Glomerular visceral epithelial cell (primary cell): Measurements from ENCODE around the gene ADCY2.

Experiments
- DNase-seq: peaks from one replicate; pipeline ENCODE4 v3.0.0-alpha.2; 2016; ENCODE audit errors: extremely low spot score

Gene ADCY2

DNA sequence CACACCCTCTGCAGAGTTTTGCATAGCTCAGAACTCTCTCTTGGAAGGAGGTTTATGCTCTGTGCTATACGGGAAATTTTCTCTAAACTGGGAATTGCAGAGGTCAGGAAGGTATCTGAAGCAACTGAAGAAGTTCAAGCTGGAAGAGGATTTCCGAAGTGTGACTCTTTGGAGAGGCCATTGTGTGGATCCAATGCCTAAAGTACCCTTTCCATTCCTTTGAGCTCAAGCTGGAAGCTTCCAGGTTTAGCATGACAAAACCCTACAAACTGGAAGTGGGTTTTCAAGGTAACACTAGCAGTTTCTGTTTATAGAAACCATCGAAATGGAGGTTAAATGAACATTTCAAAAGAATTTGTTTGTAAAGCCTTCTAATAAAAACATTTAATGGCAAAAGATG is 267.9 kb downstream of the ADCY2 start:
- no peak for DNase-seq

DNA sequence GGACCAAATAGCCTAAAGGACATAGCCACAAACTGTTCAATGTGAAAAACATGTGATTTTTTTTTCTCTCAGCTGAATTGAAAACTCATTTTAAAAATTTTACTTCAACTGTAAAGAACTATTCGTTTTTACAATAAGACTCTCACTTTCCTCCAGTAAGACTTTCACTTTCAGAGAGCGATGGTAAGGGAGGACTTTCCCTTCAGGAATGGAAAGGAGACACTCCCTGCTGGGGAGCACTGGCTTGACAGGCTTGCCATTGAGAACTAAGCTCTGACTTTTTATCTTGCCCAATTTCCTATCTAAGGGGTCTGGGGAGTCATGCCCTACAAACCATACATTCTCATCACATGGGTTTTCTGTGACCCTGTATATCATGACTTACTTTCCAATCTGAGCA is 268.3 kb downstream of the ADCY2 start:
- no peak for DNase-seq

DNA sequence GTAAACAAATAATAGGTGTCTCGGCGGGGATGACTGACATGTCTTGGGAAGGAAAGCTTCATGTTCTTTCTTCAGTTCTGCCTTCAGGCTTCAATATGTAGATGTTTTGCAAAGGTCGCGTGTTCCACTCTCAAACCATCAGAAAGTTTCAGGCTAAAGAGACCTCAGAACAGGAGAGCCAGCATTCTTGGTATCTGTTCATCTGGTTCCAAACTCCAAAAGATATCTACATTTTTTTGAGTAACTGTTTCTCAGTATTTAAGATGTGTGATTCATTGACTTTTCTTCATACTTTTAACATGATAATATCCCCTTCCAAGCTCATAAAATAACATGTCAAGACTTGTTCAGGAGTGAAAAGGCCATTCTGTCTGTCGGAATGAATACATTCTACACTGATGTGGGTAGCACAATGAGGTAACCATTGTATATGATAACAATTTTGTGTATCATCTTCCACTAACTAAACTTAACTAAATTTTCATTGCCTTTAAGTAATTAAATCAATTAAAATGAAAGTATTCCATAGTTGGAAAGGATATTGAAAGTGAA is 271.4 kb downstream of the ADCY2 start:
- DNase-seq: no peak

DNA sequence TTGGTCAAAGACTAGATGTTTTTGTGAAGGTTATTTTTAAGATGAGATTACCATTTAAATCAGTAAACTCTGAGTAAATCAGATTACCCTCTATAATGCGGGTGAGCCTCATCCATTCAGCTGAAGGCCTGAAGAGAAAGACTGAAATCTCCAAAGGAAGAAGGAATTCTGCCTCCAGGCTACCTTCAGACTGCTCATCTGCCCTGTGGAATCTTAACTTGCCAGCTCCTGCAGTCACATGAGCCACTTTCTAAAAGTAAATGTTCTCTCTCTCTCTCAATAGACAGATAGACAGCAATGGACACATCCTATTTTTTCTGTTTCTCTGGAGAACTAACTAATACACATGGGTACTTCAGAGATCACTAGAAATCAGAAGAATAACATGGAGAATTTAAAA is 272.2 kb downstream of the ADCY2 start:
- DNase-seq: no peak

DNA sequence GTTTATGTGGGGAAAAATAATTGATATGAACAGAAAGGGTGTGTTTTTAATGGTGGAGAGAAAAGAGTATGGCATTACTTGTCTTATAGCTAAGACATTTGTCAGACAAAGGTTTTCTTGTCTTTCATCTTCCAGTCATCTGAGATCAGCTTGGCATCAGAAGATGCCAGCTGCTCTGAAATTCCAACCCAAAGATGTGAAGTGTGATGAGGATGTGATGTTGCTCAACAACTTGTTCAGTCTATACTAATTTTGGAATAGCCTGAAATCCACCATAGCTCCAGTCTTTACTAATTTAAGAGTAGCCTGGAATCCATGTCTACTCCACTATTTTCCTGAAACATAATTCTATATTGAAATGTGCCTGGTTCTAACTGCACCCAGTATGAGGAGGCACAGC is 272.7 kb downstream of the ADCY2 start:
- no peak for DNase-seq

DNA sequence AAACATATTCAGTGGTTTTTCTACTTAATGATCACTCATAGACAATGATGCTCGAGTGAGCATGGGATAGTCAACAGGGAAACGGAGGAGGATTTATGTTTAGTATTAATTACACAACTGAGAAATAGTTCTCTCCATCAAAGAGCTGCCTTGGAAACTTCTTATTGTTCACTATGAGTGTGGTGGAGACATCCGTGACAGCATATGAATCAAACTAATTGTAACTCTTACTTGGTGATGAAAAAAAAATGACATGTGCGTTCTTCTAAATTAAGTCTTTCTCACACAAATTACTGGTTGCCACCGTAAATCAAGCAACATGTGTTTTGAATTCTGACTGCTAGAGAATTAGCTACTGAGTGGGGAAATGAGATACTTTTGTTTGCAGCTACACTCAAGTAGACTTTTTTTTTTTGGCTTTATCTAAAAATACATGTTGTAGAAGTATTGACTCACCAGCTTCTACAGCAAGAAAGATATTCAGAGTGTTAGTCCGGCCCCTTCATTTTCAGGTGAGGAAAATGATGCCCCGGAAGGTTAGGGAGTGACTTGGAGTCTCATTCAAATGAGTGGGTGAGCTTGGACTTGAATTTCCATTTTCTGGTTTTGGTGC is 275.5 kb downstream of the ADCY2 start:
- DNase-seq: no peak

DNA sequence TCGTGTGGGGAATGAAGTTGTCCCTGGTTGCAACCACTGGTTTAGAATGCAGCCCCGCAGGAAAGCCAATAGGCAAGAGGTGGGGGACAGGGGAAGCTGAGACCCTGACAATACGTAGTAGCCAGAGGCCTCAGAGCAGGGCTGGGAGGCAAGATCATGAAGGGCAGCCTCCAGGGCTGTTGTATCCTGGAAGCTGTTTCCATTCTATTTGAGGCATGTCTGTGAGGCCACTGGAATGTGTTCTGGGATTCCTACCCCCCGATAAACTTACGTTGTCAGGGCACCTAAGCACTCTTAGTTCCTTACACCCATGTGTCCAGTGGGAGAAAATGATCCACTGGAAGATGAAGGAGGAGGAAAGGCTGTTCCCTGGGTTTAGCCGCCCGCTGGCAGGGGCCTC is 277.7 kb downstream of the ADCY2 start:
- no peak for DNase-seq

DNA sequence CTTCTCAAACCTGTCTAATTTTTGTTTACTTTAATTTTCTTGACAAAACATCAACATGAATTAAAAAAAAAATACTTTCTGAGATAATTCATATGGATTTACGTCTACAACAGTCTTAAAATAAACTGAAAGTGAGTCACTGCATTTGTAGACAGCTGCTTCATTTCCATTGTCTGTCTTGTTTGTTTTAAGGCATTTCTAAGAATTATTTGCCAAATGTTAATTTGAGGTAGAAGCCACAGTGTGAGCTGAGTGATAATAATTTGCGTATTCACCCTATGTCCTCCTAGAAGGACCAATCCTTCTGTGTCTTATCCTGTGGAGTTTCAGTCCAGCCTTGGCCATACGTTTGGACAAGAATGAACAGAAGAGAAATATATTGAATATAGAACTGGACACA is 280.5 kb downstream of the ADCY2 start:
- no peak for DNase-seq

DNA sequence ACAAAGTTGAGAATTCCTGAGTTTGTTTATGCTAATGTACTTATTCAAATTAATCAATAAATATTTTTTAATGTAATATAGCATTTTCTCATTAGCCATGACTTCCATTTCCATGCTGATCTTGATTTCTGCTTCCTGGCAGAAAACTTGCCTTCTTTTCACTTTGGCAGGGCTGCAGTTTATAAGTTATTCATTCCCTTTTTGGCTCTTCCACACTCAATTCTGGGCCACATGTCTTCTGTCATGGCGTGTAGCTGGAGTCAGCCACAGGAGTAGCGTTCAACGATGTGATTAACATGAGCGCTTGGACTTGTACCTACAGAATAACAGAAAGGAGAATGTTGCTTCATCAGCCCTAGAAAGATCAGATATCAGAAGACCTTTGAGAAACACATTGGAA is 282.1 kb downstream of the ADCY2 start:
- no peak for DNase-seq

DNA sequence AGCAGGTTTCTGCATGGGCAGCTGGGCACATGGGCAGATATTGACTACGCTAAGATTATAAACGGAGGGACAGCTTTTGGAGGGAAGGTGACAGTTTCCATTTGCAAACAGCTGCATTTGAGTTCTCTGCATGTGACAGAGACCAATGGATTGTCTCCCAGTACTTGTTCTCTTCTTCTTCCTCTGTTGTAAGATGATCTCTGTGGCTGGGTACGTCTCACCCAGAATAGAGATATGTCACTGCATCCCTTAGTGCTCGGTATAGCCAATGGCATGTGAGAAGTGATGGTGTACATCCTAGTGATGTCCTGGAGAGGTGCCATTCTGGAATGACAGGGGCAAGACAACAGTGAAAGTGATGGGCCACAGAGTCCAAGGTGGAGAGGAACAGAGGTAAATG is 283.7 kb downstream of the ADCY2 start:
- DNase-seq: no peak

DNA sequence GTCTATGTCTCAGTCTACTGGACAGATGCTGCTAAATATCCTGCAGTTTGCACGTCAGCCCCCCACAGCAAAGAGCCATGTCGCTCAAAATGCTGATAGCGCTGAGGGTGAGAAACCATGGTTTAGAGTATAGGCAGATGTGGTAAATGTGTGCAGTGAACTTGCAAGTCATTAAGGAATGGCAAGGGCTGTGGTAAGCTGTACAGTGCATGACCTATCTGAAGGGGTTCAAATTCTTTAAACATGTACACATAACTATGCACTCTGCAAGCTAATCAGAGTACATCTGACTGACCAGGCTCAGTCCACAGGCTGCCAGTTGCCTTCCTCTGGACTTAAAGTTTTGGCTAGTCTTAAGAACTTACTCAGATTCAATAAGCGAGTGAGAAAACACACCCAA is 284.3 kb downstream of the ADCY2 start:
- DNase-seq: no peak

DNA sequence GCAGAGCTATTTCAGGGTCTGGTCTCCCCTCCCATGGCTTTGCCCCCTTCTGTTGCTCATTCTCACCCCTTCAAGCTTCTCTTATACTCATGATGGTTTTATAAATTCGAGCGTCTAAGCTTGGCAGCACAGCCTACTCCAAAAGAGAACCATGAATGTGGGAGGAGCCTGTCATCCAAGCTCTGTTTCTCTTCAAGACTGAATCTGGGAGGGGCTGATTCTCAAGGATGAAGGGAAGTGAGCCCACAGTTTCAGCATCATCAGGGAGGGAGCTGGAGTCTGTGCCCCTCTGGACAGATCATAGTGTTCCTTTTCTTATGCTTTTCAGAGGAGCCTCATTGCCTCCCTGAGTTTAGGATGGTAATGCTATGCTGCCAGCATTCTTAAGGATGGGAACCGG is 286.4 kb downstream of the ADCY2 start:
- DNase-seq: no peak

DNA sequence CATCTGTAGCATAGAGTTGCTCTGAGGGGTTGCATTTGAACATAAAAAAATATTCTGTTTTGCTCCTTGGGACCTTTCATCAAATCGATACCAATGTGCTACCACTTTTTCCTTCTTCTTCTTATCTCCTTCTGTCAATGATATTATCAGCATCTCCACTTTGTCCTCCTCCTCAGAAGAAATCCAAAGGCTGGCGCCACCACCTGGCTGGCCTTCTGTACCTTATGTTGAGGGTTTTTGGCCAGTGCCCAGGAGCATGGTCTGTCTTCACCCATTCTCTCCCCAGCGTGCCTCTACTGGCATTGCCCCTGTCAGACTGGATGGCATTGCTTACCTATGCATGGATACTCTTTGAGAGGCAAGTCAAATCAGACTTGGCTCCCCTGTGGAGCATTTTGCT is 287.8 kb downstream of the ADCY2 start:
- no peak for DNase-seq

DNA sequence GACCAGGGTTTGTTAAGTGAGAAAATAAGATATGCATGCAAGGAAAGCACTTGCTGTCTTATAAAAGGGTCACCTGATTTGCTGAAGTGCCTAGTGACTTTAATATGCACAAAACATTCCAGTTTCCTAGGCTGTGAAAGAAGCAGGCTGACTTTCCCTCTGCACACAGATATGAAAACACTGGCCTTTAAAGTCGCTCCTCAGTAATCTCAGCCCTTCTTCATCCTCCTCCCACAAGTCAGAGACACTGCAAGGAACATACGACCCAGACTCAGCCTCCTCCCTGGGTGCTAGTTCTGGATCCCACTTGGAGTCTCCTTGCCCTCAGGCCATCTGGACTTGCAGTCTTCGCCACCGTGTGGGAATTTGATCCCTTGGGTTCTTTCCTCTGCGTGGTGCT is 288.9 kb downstream of the ADCY2 start:
- DNase-seq: no peak

DNA sequence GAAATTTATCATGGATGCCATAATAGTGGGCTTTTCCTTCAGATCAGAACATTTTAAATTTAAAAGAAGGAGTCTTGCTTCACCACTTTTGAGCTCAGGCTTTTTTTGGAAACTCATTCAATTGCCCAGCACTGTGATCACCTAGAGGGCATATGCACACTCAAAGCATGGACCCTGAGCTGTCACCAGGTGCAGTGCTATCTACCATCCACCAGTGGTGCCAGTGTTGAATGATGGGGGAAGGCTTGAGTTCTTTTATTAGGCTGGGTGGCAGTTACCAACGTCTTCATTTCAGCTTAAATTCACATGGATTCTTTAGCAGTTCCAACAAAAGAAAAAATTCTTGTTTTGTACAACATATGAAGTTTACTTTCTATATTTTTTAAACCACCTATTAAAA is 290.9 kb downstream of the ADCY2 start:
- no peak for DNase-seq

DNA sequence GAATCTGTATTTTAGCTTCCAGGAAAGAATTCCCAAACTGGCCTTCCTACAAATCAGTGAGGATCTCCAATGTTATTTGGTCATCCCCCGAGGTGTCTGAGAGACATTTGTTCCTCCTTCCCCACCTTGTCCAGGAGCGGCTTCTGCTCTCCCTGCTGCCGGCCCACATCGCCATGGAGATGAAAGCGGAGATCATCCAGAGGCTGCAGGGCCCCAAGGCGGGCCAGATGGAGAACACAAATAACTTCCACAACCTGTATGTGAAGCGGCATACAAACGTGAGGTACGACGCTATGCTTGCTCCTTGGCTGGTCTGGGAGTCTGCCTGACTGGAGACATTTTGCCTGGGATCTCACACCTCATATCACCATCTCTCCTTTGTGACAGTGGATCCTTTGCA is 294.6 kb downstream of the ADCY2 start:
- no peak for DNase-seq

DNA sequence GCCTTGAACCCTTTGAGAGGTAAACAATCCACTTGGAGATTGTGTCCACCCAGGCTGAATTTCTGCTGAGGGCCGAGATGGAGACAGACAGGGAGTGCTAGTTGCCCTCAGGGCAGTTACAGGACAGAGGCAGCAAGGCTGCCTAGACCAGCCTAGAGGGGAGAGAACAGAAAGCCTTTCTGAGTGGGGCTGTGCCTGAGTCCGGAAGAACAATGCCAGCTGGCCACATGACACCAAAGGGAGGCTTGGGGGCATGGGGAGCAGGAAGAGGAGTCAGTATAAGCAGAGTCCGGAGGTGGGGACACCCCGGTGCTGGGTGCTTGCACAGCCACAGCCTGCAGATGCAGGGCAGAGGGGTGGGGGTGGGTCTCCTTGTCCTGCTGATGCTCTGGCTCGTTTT is 309.3 kb downstream of the ADCY2 start:
- DNase-seq: no peak

DNA sequence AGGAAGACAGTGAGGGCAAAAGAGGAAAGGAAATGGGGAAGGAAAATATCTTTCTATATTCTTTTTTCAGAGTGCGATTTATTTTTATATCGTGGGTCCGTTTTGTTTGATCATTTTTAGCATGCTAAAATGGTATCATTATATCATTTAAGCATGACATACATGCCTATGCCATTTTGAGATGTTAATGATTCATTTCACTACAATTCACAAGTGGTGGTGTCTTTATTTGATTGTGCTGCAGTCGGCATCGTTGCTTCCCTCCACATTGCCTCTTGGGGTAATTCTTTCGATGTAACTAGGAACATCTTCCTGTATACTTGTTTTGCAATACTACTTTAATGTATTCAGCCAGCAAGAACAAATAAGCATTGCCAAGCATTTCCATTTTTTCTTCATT is 309.8 kb downstream of the ADCY2 start:
- no peak for DNase-seq

DNA sequence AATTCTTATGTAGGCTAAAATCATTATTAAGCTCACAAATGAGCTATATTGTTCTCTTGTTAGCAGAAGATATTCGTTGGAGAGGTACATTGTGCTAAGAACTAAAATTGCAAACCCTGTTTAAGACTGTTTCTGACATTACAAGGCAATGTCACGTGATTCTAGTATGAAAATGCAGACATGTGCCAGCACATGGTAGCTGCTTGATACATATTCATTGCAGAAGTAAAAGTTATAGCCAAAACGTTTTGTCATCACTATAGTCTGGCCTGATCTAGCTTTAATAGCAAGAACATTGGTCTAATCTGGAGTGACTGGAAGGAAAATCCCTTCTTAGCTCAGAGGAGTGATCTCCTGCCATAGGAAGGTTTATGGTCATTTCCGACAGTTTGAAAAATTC is 310.3 kb downstream of the ADCY2 start:
- DNase-seq: no peak

DNA sequence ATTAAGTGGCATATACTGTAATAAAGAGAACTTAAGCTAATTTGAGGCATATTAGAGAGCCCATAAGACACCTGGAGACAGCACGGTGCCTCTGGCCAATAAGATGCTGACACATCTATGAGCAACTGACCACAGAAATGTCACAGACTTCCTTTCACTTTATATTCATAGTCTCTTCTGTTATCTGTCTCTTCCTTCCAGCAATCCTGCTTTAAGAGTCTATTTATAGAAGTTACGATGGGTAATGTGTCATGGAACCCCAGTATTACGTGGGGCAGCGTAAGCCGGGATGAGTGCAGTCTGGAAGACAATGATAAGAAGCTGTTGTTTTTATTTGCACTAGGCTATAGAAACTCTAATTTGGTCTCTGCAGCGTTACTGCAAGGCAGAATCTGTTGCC is 318.2 kb downstream of the ADCY2 start:
- no peak for DNase-seq

DNA sequence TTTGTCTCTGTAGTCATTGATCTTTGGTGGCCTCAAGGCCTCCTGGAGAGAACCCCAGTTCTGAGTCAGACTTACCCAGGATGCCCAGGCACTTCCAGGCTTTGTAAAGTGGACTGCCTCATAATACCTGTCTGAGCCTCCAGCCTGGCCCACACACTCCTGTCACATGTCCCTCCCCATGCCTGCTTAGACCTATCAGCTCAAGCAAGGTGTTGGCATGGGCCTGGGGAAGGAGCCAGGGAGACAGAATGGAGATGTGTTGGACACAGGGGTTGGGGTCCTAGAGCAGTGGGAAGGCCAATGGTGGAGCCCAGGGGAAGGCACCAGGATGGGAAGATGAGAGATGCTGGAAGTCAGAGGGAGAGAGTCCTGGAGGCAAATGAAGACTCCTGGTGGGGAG is 318.8 kb downstream of the ADCY2 start:
- no peak for DNase-seq

DNA sequence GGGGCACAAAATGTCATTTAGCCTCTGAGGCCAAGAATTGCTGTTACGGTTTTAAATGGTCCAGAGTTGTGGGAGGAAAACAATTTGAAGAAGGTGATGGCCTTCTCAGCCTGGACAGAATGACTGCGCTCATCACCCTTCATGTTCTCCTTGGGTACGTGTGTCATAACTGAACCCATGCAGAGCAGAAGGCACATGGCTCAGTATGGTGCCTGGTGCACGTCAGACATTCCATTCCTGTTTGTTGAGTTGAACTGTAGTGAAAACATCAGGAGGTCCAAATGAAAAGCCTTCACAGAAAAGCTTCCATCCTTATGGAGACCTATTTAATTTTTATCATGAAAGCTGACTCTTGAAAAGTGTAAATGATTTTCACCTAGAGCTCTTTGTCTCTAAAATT is 321.8 kb downstream of the ADCY2 start:
- no peak for DNase-seq

DNA sequence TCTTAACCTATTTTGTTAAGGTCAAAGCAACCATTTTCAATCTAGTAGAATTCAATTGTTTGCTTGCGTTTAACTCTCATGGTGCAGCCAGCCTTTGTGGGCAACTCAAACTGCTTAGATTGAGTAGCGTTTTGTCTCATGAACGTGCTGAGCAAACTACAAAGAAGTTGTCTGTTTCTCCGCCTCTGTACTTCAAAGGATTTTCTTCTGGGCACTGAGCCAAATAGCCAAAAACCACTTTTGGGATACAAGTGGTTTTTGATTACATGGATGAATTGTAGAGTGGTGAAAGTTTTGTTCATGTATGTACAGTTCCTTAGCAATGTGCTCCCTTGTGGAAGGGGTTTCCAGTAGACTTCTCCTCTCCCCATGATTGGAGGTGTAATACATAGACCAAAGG is 332.1 kb downstream of the ADCY2 start:
- DNase-seq: no peak

DNA sequence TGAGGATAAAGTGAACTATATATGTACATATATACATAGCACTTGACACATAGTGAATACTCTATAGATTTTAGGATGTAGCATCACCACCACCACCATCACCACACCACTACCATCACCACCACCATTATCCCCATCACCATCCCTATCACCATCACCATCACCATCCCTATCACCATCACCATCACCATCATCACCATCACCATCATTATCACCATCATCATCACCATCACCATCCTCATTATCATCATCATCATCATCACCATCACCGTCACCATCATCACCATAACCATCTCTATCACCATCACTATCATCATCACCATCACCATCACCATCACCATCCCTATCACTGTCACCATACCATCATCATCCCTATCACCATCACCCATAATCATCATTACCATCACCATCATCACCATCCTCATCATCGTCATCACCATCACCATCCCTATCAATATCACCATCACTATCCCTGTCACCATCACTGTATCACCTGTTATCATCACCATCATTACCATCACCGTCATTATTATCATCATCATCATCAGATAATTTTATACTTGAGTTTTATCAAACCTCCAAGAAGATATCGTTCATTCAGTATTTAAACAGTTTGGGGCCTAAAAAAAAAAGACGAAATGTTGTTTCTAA is 345.6 kb downstream of the ADCY2 start:
- no peak for DNase-seq
